GM18519 (cell line): ENCODE data around the gene PGC.

Source experiments
- ATAC-seq: cut with Tn5 transposase; IDR thresholded peaks from one replicate; pipeline ENCODE4 v1.9.1; 2021; ENCODE audit warnings: mild to moderate bottlenecking, moderate library complexity; ENCODE audit not compliant: unreplicated experiment, low FRiP score

The PGC gene

DNA sequence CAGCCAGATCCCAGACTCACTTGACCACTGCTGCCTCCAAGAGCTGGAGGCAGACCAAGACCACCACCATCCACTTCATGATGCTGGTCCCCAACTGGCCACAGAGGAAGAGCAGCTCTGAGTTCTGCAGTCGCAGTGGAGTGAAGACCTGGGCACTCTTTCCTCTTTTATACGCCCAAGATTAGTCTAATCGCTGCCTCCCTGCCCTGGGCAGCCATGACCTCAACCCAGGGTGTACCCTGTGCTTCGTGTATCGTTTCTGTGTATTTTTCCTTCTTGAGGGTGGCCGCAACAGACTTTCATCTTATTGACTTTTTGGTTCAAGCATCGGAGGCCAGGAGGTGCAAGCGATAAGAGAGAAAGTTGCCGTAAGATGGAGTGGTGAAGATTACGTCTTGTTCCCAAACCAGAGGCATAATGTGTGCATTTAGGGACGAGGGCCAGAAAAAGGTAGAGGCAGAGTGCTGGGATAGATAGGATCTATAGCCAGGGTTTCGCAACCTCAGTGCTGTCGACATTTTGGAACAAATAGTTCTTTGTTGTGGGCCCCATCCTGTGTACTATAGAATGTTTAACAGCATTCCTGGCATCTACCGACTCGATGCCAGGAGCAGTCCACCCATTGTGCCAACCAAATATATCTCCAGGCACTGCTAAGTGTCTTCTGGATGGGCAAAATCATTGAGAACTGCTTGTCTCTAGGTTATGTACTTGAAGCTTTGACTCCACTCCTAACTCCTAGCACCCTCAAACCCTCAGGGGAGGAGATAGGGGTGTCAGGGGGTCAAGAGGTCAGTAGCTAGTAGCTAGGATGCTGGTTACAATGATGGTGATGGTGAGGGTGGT, at the start of gene PGC:
Gene PGC, minus strand, starts transcription at position 142 of the 846 bp plus-strand sequence. Its CDS starts 63 bp downstream, at position 79.
- no peak for ATAC-seq

GRCh38 chr6:41796474-41796873, 49.3 kb upstream of the PGC start:
- ATAC-seq, result no peak

DNA sequence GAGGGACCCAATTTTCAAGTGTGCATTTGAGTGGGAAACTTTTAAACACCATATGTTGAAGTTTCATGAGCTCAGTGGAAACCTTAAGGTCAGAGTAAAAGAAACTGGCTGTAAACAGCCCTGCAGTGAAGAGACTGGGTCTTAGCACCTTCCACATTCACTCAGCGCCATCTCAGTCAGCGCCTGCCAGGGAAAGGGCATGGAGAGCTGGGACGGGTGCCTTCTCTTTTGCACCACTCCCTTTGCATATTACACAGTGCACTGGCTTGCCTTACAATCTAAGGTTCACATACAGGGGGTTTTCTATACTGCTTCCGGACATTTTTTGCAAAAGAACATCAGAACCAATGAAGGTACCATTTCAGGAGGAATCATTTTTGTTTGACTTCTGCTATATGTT, 44.8 kb upstream of the PGC start:
- no peak for ATAC-seq

DNA sequence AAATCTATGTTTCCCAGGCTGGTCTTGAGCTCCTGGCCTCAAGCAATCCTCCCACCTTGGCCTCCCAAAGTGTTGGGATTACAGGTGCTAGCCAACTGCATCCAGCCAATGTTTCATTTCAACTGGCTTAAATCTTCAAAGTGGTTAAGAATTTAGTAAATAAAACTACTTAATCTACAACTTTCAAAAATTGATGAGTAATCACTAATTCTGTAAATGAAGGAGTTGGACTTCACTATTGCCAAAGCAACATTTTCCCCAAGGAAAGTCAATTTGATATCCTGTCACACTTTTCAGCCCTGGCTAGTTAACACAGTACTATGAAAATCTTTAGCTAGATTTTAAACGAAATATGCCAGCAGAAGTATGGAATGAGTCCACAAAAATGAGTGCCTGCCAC, 44.1 kb upstream of the PGC start:
- no peak for ATAC-seq

- no peak for ATAC-seq
Measured at GRCh38 chr6:41790045-41790444, 42.8 kb upstream of the PGC start.

- no peak for ATAC-seq
Measured at GRCh38 chr6:41789390-41789724, 42.2 kb upstream of the PGC start.

GRCh38 chr6:41787219-41787917, 40.2 kb upstream of the PGC start, which contains the start of gene TOMM6:
TOMM6 (plus strand) TSS chr6:41787694; CDS start chr6:41787698, 4 bp downstream.
- peak; percentile 74 for ATAC-seq

DNA sequence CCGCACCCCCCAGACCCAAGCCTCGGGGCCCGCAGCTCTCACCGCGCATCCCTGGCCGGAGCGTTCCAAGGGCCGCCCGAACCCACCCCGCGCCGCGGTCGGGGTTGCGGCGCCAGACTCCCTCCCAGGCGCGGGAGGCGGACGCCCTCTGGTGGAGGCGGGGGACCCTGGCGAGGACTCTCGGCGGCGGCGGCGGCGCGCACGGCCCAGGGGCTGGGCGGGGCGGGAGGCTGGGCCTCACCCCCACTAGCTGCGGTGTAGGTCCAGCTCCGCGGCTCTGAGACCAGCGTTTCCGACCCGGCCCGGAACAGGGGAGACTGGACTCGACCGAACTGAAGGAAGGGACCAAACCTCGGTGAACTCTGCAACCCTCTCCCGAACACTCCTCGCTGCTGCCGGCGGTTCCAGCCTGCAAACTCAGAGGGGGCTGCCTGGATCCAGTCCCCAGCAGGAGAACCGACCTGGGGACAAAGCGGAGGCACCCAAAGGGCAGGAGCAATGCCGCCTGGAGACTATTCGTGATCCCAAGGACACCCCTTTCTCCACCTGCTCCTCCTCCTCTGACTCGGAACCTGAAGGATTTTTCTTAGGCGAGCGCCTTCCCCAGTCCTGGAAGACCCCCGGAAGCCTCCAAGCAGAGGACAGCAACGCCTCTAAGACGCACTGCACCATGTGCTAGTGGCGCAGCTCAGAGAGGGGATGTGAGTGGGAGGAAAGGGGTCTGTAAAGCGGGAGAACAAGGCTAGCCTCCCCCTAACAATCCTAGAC, 39.4 kb upstream of the PGC start:
- no peak for ATAC-seq

DNA sequence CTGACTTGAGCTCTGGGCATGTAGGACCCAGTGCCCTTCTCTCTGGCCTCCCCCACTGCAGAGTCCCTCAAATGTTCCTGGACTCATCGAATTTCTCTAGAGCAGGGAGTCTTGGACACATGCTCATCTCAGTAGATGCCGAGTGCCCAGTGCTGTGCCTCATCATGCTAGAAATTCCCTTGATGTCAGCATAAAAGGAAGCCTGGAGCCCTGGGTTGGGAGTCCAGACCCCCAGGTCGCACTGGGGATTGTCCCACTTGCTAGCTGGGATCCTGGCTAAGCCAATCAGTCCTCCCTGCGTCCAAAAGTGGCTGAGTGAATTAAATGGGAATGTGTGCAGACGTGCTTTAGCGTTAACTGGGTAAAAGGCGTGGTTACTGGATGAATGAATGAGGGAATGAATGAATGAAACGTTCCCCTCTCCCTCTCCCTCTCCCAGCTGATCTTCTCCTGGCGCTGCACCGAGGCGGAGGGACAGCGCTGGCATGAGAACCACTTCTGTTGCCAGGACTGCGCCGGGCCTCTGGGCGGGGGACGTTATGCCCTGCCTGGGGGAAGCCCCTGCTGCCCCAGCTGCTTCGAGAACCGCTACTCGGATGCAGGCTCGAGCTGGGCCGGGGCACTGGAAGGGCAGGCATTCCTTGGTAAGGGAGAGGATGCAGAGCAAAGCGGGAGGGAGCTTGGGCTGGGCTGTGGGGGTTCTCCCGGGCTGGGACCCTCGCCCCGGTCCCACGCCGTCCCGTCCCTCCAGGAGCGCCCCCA, 38.7 kb upstream of the PGC start:
- ATAC-seq, result no peak

DNA sequence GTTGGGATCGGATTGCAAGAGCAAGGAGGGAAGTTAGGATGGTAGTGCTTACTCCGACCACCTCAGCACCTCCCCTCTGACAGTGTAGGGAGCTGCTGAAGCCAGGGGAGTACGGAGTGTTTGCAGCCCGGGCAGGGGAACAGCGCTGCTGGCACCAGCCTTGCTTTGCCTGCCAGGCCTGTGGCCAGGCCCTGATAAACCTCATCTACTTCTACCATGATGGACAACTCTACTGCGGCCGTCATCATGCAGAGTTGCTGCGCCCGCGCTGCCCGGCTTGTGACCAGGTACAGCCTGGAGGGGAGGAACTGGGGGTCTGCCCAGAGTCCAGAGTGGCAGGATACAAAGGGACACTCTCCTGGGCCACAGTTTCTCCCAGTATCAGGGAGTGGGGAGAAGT, 38.1 kb upstream of the PGC start:
- ATAC-seq, result no peak

DNA sequence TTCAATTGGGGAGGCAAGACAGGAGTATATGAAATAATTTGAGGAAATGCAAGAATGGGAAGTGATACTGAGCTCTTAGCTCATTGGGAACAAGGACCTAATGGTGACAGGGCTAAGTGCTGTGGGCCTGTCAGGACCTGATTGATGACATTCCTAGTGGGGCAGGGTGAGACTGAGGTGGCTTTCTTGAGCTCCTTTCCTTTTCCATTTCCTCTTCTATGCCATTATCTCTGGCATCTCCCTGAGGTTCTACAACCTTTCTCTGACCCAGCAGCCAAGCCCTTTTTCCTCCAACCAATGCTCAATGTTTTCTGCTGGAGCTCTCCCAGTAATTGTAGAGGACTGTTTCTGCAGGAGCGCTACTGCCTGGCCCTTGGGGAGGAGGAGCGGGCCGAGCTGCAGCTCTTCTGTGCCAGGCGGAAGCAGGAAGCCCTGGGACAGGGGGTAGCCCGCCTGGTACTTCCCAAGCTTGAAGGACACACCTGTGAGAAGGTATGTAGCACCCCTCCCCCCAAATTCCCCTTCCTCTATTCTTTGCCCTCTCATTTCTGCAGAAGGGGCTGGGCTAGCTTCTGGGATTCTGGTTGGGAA, 37.5 kb upstream of the PGC start:
- ATAC-seq, result no peak

- no peak for ATAC-seq
Measured at GRCh38 chr6:41783106-41783780, 36.0 kb upstream of the PGC start.

DNA sequence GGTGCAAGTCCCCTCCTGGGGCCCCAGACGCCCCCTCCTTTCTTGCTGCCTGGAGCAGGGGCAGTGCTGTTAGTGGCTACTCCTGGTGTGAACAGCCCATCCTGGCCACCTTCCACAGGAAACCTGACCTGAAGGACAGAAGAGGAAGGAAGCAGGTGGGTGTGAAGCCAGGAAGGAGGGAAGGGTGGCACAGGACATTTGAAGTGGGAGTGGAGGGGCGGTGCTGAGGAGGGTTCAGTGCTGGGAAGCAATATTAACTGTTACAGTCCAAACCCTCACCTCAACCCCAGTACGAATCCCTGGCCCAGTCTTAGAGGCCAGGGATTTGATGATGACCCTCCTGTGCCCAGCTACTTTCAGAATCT, 34.2 kb upstream of the PGC start:
- no peak for ATAC-seq

GRCh38 chr6:41780551-41781365, 33.6 kb upstream of the PGC start, which contains the start of gene PRICKLE4:
PRICKLE4 (plus strand) TSS chr6:41780782; CDS start chr6:41783474, 2,692 bp downstream.
- no peak for ATAC-seq

DNA sequence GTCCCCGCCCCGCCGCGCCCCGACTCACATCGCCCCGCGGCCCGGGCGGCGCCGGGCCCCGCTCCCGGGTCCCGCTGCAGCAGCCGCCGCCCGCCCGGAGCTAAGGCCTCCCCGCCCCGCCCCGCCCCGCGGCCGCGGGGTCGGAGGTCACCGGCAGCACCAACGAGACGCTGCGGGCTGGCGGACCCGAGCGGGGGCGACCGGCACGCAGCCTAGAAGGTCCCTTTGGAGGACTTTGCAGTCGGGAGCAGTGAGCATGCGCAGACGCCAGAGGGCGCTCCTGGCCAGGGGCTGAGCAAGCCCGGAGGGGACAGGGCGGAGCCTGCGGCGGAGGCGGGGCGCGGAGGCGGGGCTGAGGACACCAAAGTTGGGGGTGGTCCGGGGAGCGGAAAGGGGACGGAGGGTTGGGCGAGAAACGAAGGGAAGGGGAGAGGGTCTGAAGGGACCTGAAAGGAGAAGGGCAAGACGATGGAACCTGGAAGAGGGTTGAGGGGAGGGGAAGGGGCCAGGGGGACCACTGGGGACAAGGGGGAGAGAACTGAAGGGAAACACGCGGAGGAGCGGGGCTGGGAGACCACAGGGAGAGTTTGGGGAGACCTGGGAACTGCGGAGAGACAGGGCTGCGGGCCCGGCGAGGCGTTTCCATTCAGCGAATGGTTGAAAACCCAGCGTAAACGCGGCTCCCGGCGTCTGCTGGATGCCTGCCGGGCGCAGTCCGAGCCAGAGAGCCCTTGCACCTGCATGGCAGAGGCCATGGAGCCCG, 32.8 kb upstream of the PGC start, which contains the start of gene FRS3:
Gene FRS3, minus strand, starts transcription at position 113 of the 763 bp plus-strand sequence. CDS start 2,913 bp downstream, outside the sequence.
- peak; percentile 89 for ATAC-seq

DNA sequence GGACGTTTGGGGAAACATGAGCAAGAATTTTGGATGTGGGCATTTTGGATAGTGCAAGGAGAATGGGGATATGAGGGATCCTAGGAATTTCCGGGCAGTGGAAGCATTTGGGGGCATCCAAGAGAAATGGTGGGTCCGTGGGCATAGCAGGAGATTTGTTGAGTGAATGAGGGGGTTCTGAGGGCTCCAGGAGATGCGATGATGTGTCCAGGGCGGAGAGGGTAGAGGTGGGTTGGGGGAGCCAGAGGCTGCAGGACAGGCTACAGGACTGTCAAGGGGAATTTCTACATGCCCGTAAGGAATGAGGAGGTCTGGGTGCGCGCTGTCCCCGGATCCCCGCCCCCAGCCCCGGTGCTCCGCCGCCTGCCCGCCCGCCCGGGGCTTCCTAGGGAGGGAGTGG, 32.1 kb upstream of the PGC start:
- ATAC-seq, result peak; percentile 7

DNA sequence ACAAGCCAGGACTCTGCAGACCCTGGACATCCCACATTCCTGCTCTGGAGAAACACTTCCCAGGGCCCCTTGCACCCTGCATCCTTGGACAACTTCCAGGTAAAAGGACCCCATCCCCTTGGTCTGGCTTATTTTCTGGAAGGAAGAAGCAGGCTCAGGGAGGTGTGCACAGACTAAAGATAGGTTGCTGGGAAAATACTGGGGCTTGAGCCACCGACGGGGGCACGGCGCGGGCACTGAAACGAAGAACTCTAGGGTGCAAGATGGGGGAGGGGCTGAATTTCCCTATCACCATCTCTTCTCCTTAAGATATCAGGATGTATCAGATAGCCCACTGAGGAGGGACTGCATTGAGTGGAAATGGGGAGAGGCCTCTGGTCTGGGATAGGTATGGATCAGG, 31.7 kb upstream of the PGC start:
- ATAC-seq, result no peak
